GM21528 (cell line): ENCODE results near the gene SLFN13.
"Not testable (repeated sequence)": the region's sequence is repeated elsewhere in the genome, so short reads cannot be mapped to it uniquely, and the experiment has no call there.

Experiments used
- ATAC-seq: cut with Tn5 transposase; IDR thresholded peaks from one replicate; pipeline ENCODE4 v1.9.1; 2021; ENCODE audit warnings: mild to moderate bottlenecking, moderate library complexity; ENCODE audit not compliant: unreplicated experiment, low FRiP score

The SLFN13 gene

DNA sequence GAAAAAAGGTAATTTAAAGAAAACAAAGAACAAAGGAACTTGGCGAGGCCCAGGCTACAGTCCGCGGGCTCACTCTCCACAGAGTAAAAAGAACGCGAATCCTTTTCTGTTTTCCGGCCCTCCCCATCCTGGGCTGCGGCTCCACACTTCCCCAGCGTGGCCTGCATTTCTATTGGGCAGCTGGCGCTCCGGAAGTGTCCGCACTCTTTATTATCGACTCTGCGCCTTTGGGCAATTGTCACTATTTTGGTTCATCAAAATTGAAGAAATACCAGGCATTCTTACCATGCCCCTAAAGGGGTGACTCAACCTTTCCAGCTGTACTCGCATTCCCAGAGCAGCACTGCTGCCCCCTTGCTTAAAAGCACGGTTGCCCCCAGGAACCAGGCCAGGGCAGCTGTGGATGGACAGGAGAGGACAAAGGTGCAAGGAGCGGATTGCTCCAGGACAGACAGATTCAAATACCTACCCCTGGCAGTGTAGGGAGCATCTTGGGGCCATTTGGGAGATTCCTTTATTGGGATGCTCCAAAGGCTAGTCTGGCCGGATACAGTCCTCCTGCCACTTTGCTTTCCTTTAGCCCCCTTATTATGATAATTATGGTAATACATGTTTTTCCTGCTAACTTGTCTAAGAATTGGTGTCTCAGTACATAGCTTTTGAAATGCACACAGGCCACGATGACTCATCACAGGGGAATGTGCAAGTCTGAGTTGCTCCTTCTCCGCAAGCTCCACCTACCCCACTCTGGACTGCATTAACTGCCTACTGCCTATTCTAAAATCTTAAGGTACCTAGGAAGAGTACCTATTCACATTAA, 15.3 kb downstream of the SLFN13 start:
- no peak for ATAC-seq

DNA sequence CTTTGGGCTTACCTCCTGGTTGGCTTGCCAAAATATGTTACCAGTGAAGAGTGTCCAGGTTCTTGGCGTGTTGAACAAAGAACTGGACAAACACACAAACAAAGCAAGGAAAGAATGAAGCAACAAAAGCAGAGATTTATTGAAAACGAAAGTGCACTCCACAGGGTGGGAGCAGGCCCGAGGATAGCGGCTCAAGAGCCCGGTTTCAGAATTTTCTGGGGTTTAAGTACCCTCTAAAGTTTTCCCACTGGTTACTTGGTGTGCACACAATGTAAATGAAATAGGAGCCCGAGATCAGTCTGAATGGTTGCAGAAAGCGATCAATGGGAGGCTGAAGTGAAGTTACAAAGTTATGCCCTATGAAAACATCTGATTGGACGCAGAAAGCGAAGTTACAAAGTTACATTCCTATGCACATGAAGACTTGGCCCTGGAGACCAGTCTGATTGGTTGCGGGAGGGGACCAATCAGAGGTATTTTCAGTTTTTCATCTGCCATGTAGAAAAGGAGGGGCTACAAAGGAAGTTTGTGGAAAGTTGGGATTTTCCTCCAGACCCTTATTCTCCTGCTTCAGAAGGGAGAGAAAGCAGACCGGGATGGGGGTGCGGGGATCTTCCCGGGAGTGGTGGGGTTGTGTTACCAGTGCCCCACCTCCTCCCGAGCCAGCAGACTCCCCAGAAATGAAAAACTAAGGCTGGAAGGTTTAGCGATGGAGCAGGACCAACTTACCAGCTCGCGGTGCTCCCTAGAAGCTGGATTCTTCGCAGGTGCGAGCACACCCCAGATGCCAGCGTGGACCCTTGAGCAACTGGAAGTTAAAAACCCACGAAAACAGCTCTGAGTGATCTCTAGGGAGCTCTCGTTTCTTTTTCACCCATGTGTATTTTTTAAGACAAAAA, 16.1 kb downstream of the SLFN13 start, which contains the start of gene SLFN12:
SLFN12 (minus strand) TSS at position 325 of the 899 bp plus-strand sequence. CDS start 9,472 bp downstream, outside the sequence.
- peak; percentile 88 for ATAC-seq

- no peak for ATAC-seq
Measured at GRCh38 chr17:35429702-35430101, 18.9 kb downstream of the SLFN13 start.

DNA sequence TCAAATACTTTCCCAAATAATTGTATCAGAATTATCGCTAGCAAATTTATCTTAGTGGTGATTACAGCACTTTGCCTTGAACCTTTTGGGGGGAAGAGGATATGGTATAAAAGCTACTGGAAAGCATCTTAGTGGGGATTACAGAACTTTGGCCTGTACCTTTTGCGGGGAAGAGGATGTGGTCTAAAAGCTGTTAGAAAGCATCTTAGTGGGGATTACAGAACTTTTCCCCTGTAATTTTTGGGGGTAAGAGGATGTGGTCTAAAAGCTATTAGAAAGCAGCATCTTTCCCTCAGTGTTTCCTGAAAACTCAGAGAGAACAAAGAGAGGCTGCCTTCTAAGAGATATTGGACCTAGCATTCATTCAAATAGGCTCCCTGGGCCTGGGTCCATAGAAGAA, 20.3 kb downstream of the SLFN13 start:
- no peak for ATAC-seq

DNA sequence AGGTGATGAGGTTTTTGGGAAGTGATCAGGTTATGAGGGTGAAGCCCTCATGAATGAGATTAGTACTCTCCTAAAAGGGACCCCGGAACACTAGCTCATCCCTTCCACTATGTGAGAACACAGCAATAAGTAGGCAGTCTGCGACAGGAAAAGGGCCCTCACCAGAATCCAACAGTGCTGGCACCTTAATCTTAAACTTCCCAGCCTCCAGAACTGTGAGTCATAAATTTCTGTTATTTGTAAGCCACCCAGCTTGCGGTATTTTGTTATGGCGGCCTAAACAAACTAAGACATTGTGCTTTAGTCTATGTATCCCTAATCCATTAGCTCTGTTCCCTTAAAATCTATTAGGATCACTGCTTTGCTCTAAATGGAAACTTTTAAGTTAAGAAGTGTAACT, 24.8 kb downstream of the SLFN13 start:
- no peak for ATAC-seq

- ATAC-seq = not testable (repeated sequence)
Measured at GRCh38 chr17:35421069-35421468, 27.5 kb downstream of the SLFN13 start.

GRCh38 chr17:35416659-35417058, 31.9 kb downstream of the SLFN13 start:
- ATAC-seq = no peak

GRCh38 chr17:35414707-35415106, 33.9 kb downstream of the SLFN13 start:
- ATAC-seq = not testable (repeated sequence)

DNA sequence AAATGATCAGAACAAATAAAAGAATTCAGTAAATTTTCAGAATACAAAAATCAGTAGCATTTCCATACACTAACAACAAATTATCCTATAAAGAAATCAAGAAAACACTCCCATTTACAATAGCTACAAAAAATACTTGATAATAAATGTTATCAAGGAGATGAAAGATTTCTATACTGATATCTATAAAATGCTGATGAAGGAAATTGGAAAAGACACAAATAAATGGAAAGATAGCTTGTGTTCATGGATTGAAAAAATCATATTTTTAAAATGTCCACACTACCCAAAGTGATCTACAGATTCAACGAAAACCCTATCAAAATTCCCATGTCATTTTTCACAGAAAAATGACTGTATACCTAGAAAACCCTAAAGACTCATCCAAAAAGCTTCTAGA, 34.3 kb downstream of the SLFN13 start:
- no peak for ATAC-seq

- no peak for ATAC-seq
Measured at GRCh38 chr17:35407531-35407930, 41.0 kb downstream of the SLFN13 start.

DNA sequence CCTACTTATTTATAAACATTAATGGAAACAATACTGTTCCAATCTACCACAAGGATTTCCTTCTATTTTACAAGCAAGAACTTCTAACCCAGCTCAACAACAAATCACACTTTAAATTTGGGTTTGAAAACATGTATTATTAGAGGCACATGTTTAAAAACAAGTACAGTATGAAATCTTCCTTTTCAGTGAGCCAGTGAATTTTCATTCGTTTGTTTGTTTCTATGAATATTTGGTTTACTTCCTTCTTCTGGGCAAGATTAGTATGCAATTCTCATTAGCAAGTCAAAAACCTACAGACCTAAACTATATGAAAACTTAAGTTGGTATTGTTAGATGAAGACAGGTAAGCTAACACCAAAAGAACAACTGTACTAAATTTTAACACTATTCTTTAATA, 42.0 kb downstream of the SLFN13 start:
- no peak for ATAC-seq

DNA sequence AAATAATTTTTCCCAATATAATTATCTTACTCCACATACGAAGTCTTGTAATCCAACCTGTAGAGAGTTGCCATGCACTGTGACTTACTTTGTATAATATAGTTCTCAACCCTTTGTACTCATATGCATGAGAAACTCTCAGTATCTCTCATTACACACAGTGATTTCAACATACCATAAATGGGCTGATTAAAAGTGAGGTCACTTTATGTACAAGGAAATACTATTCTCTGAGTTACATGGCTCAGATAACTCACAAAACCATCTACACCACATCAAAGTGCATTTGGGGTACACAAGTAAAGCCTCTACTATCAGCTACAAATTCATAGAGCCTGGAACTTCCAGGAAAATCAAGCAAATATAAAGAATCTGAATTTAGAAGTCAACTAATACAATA, 44.2 kb downstream of the SLFN13 start:
- ATAC-seq = no peak

GRCh38 chr17:35393783-35394182, 54.8 kb downstream of the SLFN13 start:
- not testable (repeated sequence) for ATAC-seq

- ATAC-seq = no peak
Measured at GRCh38 chr17:35390663-35391062, 57.9 kb downstream of the SLFN13 start.

GRCh38 chr17:35390156-35390555, 58.4 kb downstream of the SLFN13 start:
- no peak for ATAC-seq

DNA sequence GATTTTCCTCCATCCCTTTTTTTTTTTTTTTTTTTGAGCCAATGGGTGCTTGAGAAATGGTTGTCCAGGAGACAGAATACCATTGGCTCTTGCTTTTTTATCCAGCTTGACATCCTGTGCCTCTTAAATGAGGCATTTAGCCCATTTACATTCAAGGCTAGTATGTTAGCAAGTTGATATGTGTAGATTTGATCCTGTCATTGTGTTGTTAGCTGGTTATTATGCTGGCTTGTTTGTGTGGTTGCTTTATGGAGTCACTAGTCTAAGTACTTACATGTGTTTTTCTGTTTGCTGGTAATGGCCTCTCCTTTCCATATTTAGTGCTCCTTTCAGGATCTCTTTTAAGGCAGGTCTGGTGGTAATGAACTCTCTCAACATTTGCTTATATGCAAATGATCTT, 61.1 kb downstream of the SLFN13 start:
- ATAC-seq = no peak
